Activated CD8-positive, alpha-beta memory T cell treated with anti-CD3 and anti-CD28 coated beads, Interleukin-2, amount 50 U/mL, for 4 hours (primary cell): ENCODE data around the gene ZDHHC14.
"Not testable (repeated sequence)": the region's sequence is repeated elsewhere in the genome, so short reads cannot be mapped to it uniquely, and the experiment has no call there.

Experiments used
- DNase-seq: peaks from one replicate; pipeline ENCODE4 v3.0.0-alpha.2; 2020

The ZDHHC14 gene

GRCh38 chr6:157709555-157709954 lies 328.6 kb downstream of the ZDHHC14 start:
- no peak for DNase-seq

- no peak for DNase-seq
Observed at GRCh38 chr6:157710604-157711003, 329.6 kb downstream of the ZDHHC14 start.

- no peak for DNase-seq
Observed at GRCh38 chr6:157711060-157711459, 330.1 kb downstream of the ZDHHC14 start.

- DNase-seq, result no peak
Observed at GRCh38 chr6:157712585-157713295, 331.8 kb downstream of the ZDHHC14 start.

- DNase-seq, result no peak
Observed at GRCh38 chr6:157713451-157714152, 332.6 kb downstream of the ZDHHC14 start.

GRCh38 chr6:157714153-157714490 lies 333.1 kb downstream of the ZDHHC14 start:
- no peak for DNase-seq

GRCh38 chr6:157715728-157716164 lies 334.8 kb downstream of the ZDHHC14 start:
- no peak for DNase-seq

GRCh38 chr6:157716251-157716995 lies 335.4 kb downstream of the ZDHHC14 start:
- DNase-seq, result no peak

- DNase-seq, result no peak
Observed at GRCh38 chr6:157717340-157717748, 336.4 kb downstream of the ZDHHC14 start.

- DNase-seq, result no peak
Observed at GRCh38 chr6:157718503-157719187, 337.7 kb downstream of the ZDHHC14 start.

GRCh38 chr6:157720964-157721363 lies 340.0 kb downstream of the ZDHHC14 start:
- DNase-seq, result not testable (repeated sequence)

- DNase-seq, result no peak
Observed at GRCh38 chr6:157721426-157721825, 340.4 kb downstream of the ZDHHC14 start.

GRCh38 chr6:157721830-157722229 lies 340.8 kb downstream of the ZDHHC14 start:
- no peak for DNase-seq

GRCh38 chr6:157723376-157723775 lies 342.4 kb downstream of the ZDHHC14 start:
- DNase-seq, result no peak

- DNase-seq, result no peak
Observed at GRCh38 chr6:157724138-157724820, 343.3 kb downstream of the ZDHHC14 start.

GRCh38 chr6:157724960-157725741 lies 344.2 kb downstream of the ZDHHC14 start:
- no peak for DNase-seq

GRCh38 chr6:157725836-157726235 lies 344.8 kb downstream of the ZDHHC14 start:
- DNase-seq, result no peak

GRCh38 chr6:157726892-157727628 lies 346.1 kb downstream of the ZDHHC14 start:
- no peak for DNase-seq
